Right lobe of liver (tissue), 6 donors: ENCODE results near the gene TIMP1. TPM values are rescaled to one million over a fixed set of nuclear protein-coding genes. Genes with fewer than 3 reads are reported as not detected.

Experiments
- ATAC-seq, 4 donors: fragments of 200-7000 bp; cut with Tn5 transposase; one replicate each; pipeline ENCODE4 v1.9.1; 2020; ENCODE audit warnings: mild to moderate bottlenecking in 4 of 4, moderate library complexity in 4 of 4
- DNase-seq, 3 donors: peaks; one replicate each; pipeline ENCODE4 v3.0.0-alpha.2; 2020
- H3K27ac ChIP-seq, 3 donors: fragments of 200-600 bp; one replicate each; pipeline ENCODE4 v1.8.0; 2022
- H3K27me3 ChIP-seq, 2 donors: fragments of 200-600 bp; one replicate each; pipeline ENCODE4 v1.8.0; 2022
- H3K36me3 ChIP-seq, 4 donors: fragments of 200-600 bp; sonication (generic) in 1 of 4; one replicate each; pipeline versions ENCODE4 v1.5.1 to v1.8.0; 2017 to 2022; ENCODE audit warnings: control low read depth in 1 of 4
- H3K4me1 ChIP-seq, 4 donors: fragments of 200-600 bp; sonication (generic) in 1 of 4; one replicate each; pipeline versions ENCODE4 v1.5.1 to v1.8.0; 2017 to 2022; ENCODE audit warnings: control low read depth in 1 of 4
- H3K4me3 ChIP-seq, 3 donors: fragments of 200-600 bp; one replicate each; pipeline ENCODE4 v1.8.0; 2022
- H3K9me3 ChIP-seq, 4 donors: fragments of 200-600 bp; sonication (generic) in 1 of 4; one replicate each; pipeline versions ENCODE4 v1.5.1 to v1.8.0; 2017 to 2022; ENCODE audit warnings: control low read depth in 1 of 4
- POLR2A ChIP-seq: fragments of 450-650 bp; IDR thresholded peaks from one replicate; pipeline ENCODE4 v1.6.1; 2017; ENCODE audit warnings: antibody characterized with exemption, mild to moderate bottlenecking
- WGBS: methylation state at CpG from one replicate; pipeline ENCODE4 v1.1.6; 2018; ENCODE audit warnings: low coverage, low lambda C conversion rate; ENCODE audit not compliant: insufficient coverage; ENCODE audit errors: missing lambda C conversion rate; 5-methylcytosine and 5-hydroxymethylcytosine counted together
- intact Hi-C, 2 donors: fragments of 100-400 bp; cut with DNase I; formaldehyde crosslinking; loops; one replicate each; pipeline versions ENCODE4 v1.11.2 to v1.14.1; 2022
- total RNA-seq, 6 experiments: library from RNA; depleted of rRNA in 2 of 6; stranded (reverse); fragments of >200 nt in 2 of 6; fragmentation: NEBNext Ultra II Directional in 3 of 6; extraction: Animal tissue kit (Norgen Biotek cat#: 25700) in 3 of 6; gene quantifications; one replicate each; pipeline versions ENCODE4 v1.1.0 to v1.2.4, GENCODE V29; 2016 to 2023
- TF ChIP-seq, protein P1 (sequence below), 4 donors: fragments of 200-600 bp in 3 of 4; fragments of 450-650 bp in 1 of 4; IDR thresholded peaks; one replicate each; pipeline versions ENCODE4 v1.5.1 to v1.8.0; 2016 to 2022; ENCODE audit warnings: antibody characterized with exemption in 4 of 4, mild to moderate bottlenecking in 2 of 4
- donor health status: DM: no; HTN: yes; CAD: no.
- donor health status: DM: no; HTN: no; CAD: no.
- donor health status: DM: no; HTN: no; CAD: no.
- donor health status: DM: no; HTN: yes; CAD: no.
- donor health status: DM: no; HTN: yes; CAD: no.

The TIMP1 gene
- total RNA-seq, 6 experiments from 2014 or later = 82.1 to 432 (median 143) TPM

DNA sequence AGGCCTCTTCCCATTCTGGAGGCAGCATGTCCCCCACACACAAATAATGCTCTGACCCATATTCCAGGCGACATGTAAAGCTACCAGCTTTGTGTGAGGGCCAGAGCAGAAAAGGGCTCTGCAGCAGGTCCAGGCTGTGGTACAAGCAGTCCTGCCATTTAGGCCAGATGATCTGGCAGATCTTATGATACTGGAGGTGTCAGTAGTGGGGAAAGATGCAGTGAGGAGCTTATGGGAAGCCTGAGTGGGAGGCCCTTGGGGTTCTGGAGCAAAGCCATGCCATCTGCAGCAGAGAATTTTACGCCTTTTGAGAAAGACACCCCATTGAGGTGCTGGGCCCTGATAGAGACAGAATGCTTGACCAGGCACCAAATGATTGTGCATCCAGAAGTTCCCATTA, 29.7 kb downstream of the TIMP1 start:
- no peaks in the 10 kb centered on the region for H3K9me3 ChIP-seq
- H3K4me3 ChIP-seq = no peak overlapping the region
- no peaks in the 10 kb centered on the region for H3K27me3 ChIP-seq
- no peak overlapping the region for H3K27ac ChIP-seq
- WGBS = 50% methylated on average over 1 of the region's 2 CpGs
- no peak for TF ChIP-seq POLR2A
- TF ChIP-seq, protein P1, sequence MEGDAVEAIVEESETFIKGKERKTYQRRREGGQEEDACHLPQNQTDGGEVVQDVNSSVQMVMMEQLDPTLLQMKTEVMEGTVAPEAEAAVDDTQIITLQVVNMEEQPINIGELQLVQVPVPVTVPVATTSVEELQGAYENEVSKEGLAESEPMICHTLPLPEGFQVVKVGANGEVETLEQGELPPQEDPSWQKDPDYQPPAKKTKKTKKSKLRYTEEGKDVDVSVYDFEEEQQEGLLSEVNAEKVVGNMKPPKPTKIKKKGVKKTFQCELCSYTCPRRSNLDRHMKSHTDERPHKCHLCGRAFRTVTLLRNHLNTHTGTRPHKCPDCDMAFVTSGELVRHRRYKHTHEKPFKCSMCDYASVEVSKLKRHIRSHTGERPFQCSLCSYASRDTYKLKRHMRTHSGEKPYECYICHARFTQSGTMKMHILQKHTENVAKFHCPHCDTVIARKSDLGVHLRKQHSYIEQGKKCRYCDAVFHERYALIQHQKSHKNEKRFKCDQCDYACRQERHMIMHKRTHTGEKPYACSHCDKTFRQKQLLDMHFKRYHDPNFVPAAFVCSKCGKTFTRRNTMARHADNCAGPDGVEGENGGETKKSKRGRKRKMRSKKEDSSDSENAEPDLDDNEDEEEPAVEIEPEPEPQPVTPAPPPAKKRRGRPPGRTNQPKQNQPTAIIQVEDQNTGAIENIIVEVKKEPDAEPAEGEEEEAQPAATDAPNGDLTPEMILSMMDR (IDR thresholded peaks at IDR 0.05) = no peak
- intact Hi-C loops = no loop called here
- ATAC-seq (no peak), DNase-seq (no peak)
- no peaks in the 10 kb centered on the region for H3K36me3 ChIP-seq
- no peaks in the 10 kb centered on the region for H3K4me1 ChIP-seq

DNA sequence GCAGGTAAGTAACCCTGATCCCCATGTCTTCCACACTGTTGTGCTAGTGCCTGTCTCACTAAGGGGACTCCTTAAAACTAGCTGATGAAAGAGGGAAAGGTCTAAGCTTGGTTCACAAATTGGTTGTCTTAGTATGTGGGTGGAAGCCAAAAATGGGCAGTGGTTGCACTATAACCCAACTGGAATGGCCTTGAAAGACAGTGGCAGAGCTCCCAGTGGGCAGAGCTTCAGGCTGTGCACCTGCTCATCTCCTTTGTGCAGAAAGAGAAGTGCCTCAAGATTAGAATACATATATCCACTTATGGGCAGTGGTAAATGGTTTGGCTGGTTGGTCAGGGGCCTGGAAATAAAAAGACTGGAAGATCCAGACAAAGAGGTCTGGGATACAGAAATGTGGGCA, 30.2 kb downstream of the TIMP1 start:
- Histone ChIP-seq H3K4me3 (no peak overlapping the region), H3K9me3 (no peaks in the 10 kb centered on the region), H3K4me1 (no peaks in the 10 kb centered on the region), H3K27ac (no peak overlapping the region), H3K27me3 (no peaks in the 10 kb centered on the region), H3K36me3 (no peaks in the 10 kb centered on the region)
- intact Hi-C loops = no loop called here
- TF ChIP-seq, protein P1 (IDR thresholded peaks at IDR 0.05) = no peak
- no peak for TF ChIP-seq POLR2A
- ATAC-seq (peak in 3 of 4 donors; percentile 22 to 74 (median 44)), DNase-seq (no peak)

DNA sequence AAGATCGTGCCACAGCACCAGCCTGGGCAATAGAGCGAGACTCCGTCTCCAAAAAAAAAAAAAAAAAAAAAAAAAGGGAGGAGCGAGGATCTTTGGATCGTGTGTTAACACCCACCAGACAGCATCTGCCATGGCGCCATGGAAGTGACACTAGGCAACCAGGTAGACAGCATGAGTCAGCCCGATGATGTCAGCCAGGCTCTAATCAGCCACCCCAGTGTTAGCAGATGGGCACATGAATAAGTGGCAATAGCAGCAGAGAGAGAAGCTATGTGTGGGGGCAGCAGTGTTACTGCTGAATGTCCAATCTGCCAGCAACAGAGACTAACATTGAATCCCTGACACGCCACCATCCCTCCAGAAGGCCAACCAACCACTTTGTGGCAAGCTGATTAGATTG, 30.8 kb downstream of the TIMP1 start:
- H3K4me3 ChIP-seq = no peak overlapping the region
- no peak overlapping the region for H3K27ac ChIP-seq
- TF ChIP-seq POLR2A = no peak
- TF ChIP-seq, protein P1 (IDR thresholded peaks at IDR 0.05) = no peak
- no peaks in the 10 kb centered on the region for H3K9me3 ChIP-seq
- 69% methylated on average over 5 of the region's 8 CpGs for WGBS
- no peaks in the 10 kb centered on the region for H3K27me3 ChIP-seq
- H3K36me3 ChIP-seq = no peaks in the 10 kb centered on the region
- no peaks in the 10 kb centered on the region for H3K4me1 ChIP-seq
- no peak for ATAC-seq
- intact Hi-C loops = no loop called here
- no peak for DNase-seq

DNA sequence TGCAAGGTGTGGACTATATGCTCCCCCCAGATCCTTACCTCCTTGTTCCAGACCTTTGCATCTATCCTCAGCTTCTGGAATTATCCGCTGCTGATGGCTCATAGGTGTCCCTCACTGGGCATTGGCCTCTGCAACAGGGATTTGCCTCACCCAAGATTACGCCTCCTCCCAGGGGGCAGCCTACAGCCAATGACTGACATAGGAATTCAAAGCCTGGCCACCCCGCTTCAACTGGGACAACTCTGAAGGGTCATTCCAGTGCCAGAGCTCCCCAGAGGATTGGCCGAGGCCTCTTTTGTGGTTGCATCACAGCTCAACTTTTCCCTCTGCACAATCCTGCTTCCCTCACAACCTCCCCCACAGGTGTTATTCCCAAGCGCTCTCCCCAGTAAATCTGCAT, 32.4 kb downstream of the TIMP1 start:
- ATAC-seq (no peak), DNase-seq (no peak)
- intact Hi-C loops = no loop called here
- Histone ChIP-seq H3K9me3 (no peaks in the 10 kb centered on the region), H3K27me3 (no peaks in the 10 kb centered on the region), H3K4me1 (no peaks in the 10 kb centered on the region), H3K4me3 (no peak overlapping the region), H3K27ac (no peak overlapping the region), H3K36me3 (no peaks in the 10 kb centered on the region)
- TF ChIP-seq, protein P1 (IDR thresholded peaks at IDR 0.05) = no peak
- TF ChIP-seq POLR2A = no peak
- WGBS = 54% methylated on average over 4 of the region's 5 CpGs

DNA sequence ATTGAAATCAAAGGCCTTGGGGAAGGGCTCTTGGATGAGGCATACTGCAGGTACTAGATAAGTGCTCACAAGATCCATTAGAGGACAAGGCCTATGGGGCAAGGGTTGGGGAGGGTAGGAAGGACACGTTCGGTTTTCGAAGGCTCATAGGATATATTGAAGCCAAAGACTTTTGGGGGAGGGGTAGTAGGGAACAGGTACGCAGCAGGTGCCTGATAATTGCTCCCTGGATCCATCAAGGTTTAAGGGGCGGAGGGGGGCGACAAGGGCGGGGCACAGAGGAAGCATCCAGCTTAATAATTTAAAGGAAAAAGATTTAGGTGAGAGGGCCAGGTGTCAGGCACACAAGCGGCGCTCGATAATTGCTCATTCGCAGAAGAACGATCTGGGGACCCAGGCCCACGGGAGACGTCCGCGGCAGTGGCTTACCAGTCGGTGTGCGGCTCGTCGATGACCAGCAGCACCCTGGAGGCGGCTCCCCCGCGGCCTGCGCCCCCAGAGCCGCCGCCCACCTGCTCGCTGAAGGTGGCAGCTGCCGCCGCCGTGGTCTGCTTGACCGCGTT, 36.8 kb downstream of the TIMP1 start:
- Histone ChIP-seq H3K27me3 (no peaks in the 10 kb centered on the region), H3K4me1 (no peaks in the 10 kb centered on the region), H3K9me3 (no peaks in the 10 kb centered on the region), H3K4me3 (peak overlapping the region in 1 of 3 donors; percentile 14), H3K27ac (no peak overlapping the region), H3K36me3 (no peaks in the 10 kb centered on the region)
- no peak for ATAC-seq
- TF ChIP-seq, protein P1 (IDR thresholded peaks at IDR 0.05) = no peak
- no peak for TF ChIP-seq POLR2A
- intact Hi-C loops = no loop called here
- no peak for DNase-seq
- 50% methylated on average over 15 of the region's 32 CpGs for WGBS
